Glomerular endothelial cell (primary cell): Measurements from ENCODE around the gene WARS2. TPM values are rescaled to one million over a fixed set of nuclear protein-coding genes. Genes with fewer than 3 reads are reported as not detected.

ENCODE experiments used
- DNase-seq: peaks from one replicate; pipeline ENCODE4 v3.0.0-alpha.2; 2011; ENCODE audit warnings: low read depth, low spot score; ENCODE audit errors: extremely low read depth
- total RNA-seq: library from RNA; depleted of rRNA; stranded (reverse); fragments of >200 nt; gene quantifications from 2 replicates; pipeline ENCODE4 v1.2.3, GENCODE V29; 2015

WARS2 gene
- total RNA-seq, 1 donor from 2014 or later = 13.6 TPM

- DNase-seq = no peak
Measured at GRCh38 chr1:119086830-119087229, 53.6 kb downstream of the WARS2 start.

- DNase-seq = no peak
Measured at GRCh38 chr1:119084798-119085197, 55.7 kb downstream of the WARS2 start.

GRCh38 chr1:119083980-119084379 lies 56.5 kb downstream of the WARS2 start:
- no peak for DNase-seq

GRCh38 chr1:119083479-119083878 lies 57.0 kb downstream of the WARS2 start:
- DNase-seq = no peak

GRCh38 chr1:119081700-119082099 lies 58.8 kb downstream of the WARS2 start:
- DNase-seq = no peak

GRCh38 chr1:119081267-119081666 lies 59.2 kb downstream of the WARS2 start:
- DNase-seq = no peak

- no peak for DNase-seq
Measured at GRCh38 chr1:119080586-119080985, 59.9 kb downstream of the WARS2 start.

GRCh38 chr1:119079881-119080280 lies 60.6 kb downstream of the WARS2 start:
- no peak for DNase-seq

- DNase-seq = no peak
Measured at GRCh38 chr1:119075614-119076013, 64.8 kb downstream of the WARS2 start.

GRCh38 chr1:119071321-119071720 lies 69.1 kb downstream of the WARS2 start:
- DNase-seq = no peak

GRCh38 chr1:119069682-119070081 lies 70.8 kb downstream of the WARS2 start:
- DNase-seq = no peak

GRCh38 chr1:119068427-119068826 lies 72.0 kb downstream of the WARS2 start:
- DNase-seq = no peak

- DNase-seq = no peak
Measured at GRCh38 chr1:119061700-119062099, 78.8 kb downstream of the WARS2 start.

GRCh38 chr1:119055568-119055967 lies 84.9 kb downstream of the WARS2 start:
- no peak for DNase-seq

GRCh38 chr1:119053917-119054316 lies 86.5 kb downstream of the WARS2 start:
- no peak for DNase-seq

- DNase-seq = no peak
Measured at GRCh38 chr1:119052267-119052666, 88.2 kb downstream of the WARS2 start.

GRCh38 chr1:119048624-119049404 lies 91.6 kb downstream of the WARS2 start:
- no peak for DNase-seq

GRCh38 chr1:119046785-119047438 lies 93.5 kb downstream of the WARS2 start:
- no peak for DNase-seq

GRCh38 chr1:119046429-119046784 lies 94.0 kb downstream of the WARS2 start:
- no peak for DNase-seq

GRCh38 chr1:119045096-119045746 lies 95.2 kb downstream of the WARS2 start:
- no peak for DNase-seq

GRCh38 chr1:119040906-119041305 lies 99.5 kb downstream of the WARS2 start:
- no peak for DNase-seq

GRCh38 chr1:119040489-119040888 lies 100.0 kb downstream of the WARS2 start:
- DNase-seq = no peak
